CD8-positive, alpha-beta memory T cell (primary cell): ENCODE data around the gene ZBTB42. TPM values are rescaled to one million over a fixed set of nuclear protein-coding genes. Genes with fewer than 3 reads are reported as not detected.
A peak's percentile ranks its signal among the peaks of the same experiment; 100 is the strongest.

Experiments
- CTCF ChIA-PET: fragments of 350-600 bp; sonication (Branson Sonifier 250); formaldehyde crosslinking; loops from one replicate; lab custom pipeline; 2021; ENCODE audit warnings: antibody characterized with exemption; lab: Charles Lee
- POLR2A ChIA-PET: fragments of 350-600 bp; sonication (Branson Sonifier 250); formaldehyde crosslinking; loops from one replicate; lab custom pipeline; 2021; ENCODE audit warnings: antibody characterized with exemption; lab: Charles Lee
- DNase-seq, 5 donors: peaks; one replicate each; pipeline versions ENCODE4 v3.0.0 to v3.0.0-alpha.2; 2020 to 2022; ENCODE audit warnings: mixed read lengths in 1 of 5
- H3K27ac ChIP-seq: one replicate; pipeline ENCODE4 v1.7.0; 2013; ENCODE audit warnings: low read depth, mild to moderate bottlenecking, low read length, moderate library complexity
- H3K27me3 ChIP-seq: 2 replicates; pipeline ENCODE4 v1.7.0; 2013; ENCODE audit warnings: low read length, mild to moderate bottlenecking; ENCODE audit not compliant: insufficient read depth, poor library complexity, severe bottlenecking
- H3K36me3 ChIP-seq: 2 replicates; pipeline ENCODE4 v1.7.0; 2013; ENCODE audit warnings: mild to moderate bottlenecking, low read length, moderate library complexity; ENCODE audit not compliant: insufficient read depth
- H3K4me1 ChIP-seq: 2 replicates; pipeline ENCODE4 v1.7.0; 2013; ENCODE audit warnings: mild to moderate bottlenecking, low read length, moderate library complexity; ENCODE audit not compliant: insufficient read depth
- H3K4me3 ChIP-seq: 2 replicates; pipeline ENCODE4 v1.7.0; 2013; ENCODE audit warnings: mild to moderate bottlenecking, low read length
- H3K9me3 ChIP-seq: 2 replicates; pipeline ENCODE4 v1.7.0; 2013; ENCODE audit warnings: mild to moderate bottlenecking, low read length
- H3K27ac Mint-ChIP-seq, 8 donors: one replicate each; pipeline ENCODE4 v1.8.0; 2020 to 2021; ENCODE audit warnings: mixed read lengths in 8 of 8, mild to moderate bottlenecking in 6 of 8, inconsistent platforms in 3 of 8, moderate library complexity in 3 of 8
- H3K27me3 Mint-ChIP-seq, 2 donors: one replicate each; pipeline ENCODE4 v1.8.0; 2020 to 2021; ENCODE audit warnings: mixed read lengths in 2 of 2, mild to moderate bottlenecking in 1 of 2, moderate library complexity in 1 of 2
- H3K36me3 Mint-ChIP-seq, 3 donors: one replicate each; pipeline ENCODE4 v1.8.0; 2020 to 2021; ENCODE audit warnings: mixed read lengths in 3 of 3, inconsistent platforms in 1 of 3, mild to moderate bottlenecking in 1 of 3
- H3K4me1 Mint-ChIP-seq, 3 donors: one replicate each; pipeline ENCODE4 v1.8.0; 2020 to 2021; ENCODE audit warnings: mixed read lengths in 3 of 3, inconsistent platforms in 1 of 3, mild to moderate bottlenecking in 1 of 3
- H3K4me3 Mint-ChIP-seq, 7 donors: one replicate each; pipeline ENCODE4 v1.8.0; 2020 to 2021; ENCODE audit warnings: mixed read lengths in 7 of 7, mild to moderate bottlenecking in 6 of 7, moderate library complexity in 4 of 7, inconsistent platforms in 2 of 7
- H3K9me3 Mint-ChIP-seq, 5 donors: one replicate each; pipeline ENCODE4 v1.8.0; 2020 to 2022; ENCODE audit warnings: mixed read lengths in 5 of 5, mild to moderate bottlenecking in 3 of 5, moderate library complexity in 2 of 5, inconsistent platforms in 1 of 5
- polyA plus RNA-seq: library from polyadenylated mRNA; unstranded; fragments of 300-500 nt; fragmentation: Illumina TruSeq; gene quantifications from one replicate; pipeline ENCODE4 v1.2.3, GENCODE V29; 2021
- total RNA-seq, 2 experiments: library from RNA; stranded (reverse); gene quantifications; one replicate each; pipeline ENCODE4 v1.2.3, GENCODE V29; 2021

The ZBTB42 gene
- total and polyA plus RNA-seq, 3 experiments from 2014 or later, result 2.7 to 3.5 (median 3.3) TPM

- Histone ChIP-seq H3K9me3 (no peaks in the 10 kb centered on the region), H3K4me3 (no peak overlapping the region), H3K36me3 (no peaks in the 10 kb centered on the region), H3K27ac (no peak overlapping the region), H3K4me1 (peaks cover 22% of the 10 kb centered on the region), H3K27me3 (no peaks in the 10 kb centered on the region)
- H3K36me3 Mint-ChIP-seq, result peaks cover 0 to 8% (median 0%) of the 10 kb centered on the region in 3 donors
- H3K27me3 Mint-ChIP-seq, result no peaks in the 10 kb centered on the region
- CTCF ChIA-PET, result interaction anchor here (0.7 to 2.5 kb wide), 4 partner anchors 17 to 51 kb away, joined by 3 to 11 read pairs (median 4); partner anchors contain the start of gene ZBTB42
- peaks cover 19 to 29% (median 20%) of the 10 kb centered on the region in 3 donors for H3K4me1 Mint-ChIP-seq
- POLR2A ChIA-PET, result interaction anchor here (1.1 kb wide), 1 partner anchor 24 kb away, joined by 3 read pairs; no protein-coding TSS in a partner anchor
- no peak for DNase-seq
- no peaks in the 10 kb centered on the region for H3K9me3 Mint-ChIP-seq
- H3K27ac Mint-ChIP-seq, result peak overlapping the region in 2 of 8 donors; percentile 43 to 54
- peak overlapping the region in 4 of 7 donors; percentile 26 to 93 (median 32) for H3K4me3 Mint-ChIP-seq
Measured at GRCh38 chr14:104817930-104818713, 17.2 kb downstream of the ZBTB42 start.

GRCh38 chr14:104818714-104819161, 17.8 kb downstream of the ZBTB42 start:
- H3K4me3 ChIP-seq, result no peak overlapping the region
- peaks cover 22% of the 10 kb centered on the region for H3K4me1 ChIP-seq
- H3K27ac ChIP-seq, result no peak overlapping the region
- no peaks in the 10 kb centered on the region for H3K27me3 ChIP-seq
- no peaks in the 10 kb centered on the region for H3K9me3 Mint-ChIP-seq
- peak overlapping the region in 1 of 8 donors; percentile 54 for H3K27ac Mint-ChIP-seq
- H3K27me3 Mint-ChIP-seq, result no peaks in the 10 kb centered on the region
- H3K4me1 Mint-ChIP-seq, result peaks cover 15 to 24% (median 15%) of the 10 kb centered on the region in 3 donors
- H3K9me3 ChIP-seq, result no peaks in the 10 kb centered on the region
- DNase-seq, result no peak
- ChIA-PET POLR2A (interaction anchor here (1.1 kb wide), 1 partner anchor 24 kb away, joined by 3 read pairs; no protein-coding TSS in a partner anchor), CTCF (interaction anchor here (0.7 to 2.5 kb wide), 4 partner anchors 18 to 671 kb away, joined by 3 to 11 read pairs (median 4); partner anchors contain the start of gene ZBTB42)
- peak overlapping the region in 2 of 7 donors; percentile 26 to 84 for H3K4me3 Mint-ChIP-seq
- H3K36me3 Mint-ChIP-seq, result peaks cover 0 to 8% (median 0%) of the 10 kb centered on the region in 3 donors
- no peaks in the 10 kb centered on the region for H3K36me3 ChIP-seq

DNA sequence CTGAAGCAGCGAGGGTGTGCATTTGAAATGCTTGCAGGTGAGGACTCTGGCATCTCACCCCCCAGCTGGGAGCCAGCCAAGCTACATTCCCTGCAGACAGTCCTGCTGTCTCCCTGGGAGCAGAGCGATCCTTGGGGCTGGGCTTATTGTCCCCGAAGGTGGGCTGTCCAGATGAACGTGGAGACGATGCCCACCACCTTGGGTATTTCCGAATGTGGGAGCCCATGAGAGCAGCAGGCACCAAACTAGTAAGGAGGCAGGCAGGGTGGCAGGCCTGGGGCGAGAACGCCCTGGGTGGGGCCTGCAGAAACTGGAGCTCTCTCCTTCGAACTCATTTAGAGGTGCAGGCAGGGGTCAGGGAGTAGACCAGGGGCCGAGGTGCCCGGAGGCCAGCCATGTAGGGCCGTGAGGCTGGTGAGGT, 18.5 kb downstream of the ZBTB42 start:
- Histone ChIP-seq H3K9me3 (no peaks in the 10 kb centered on the region), H3K27ac (no peak overlapping the region), H3K36me3 (no peaks in the 10 kb centered on the region), H3K4me1 (peaks cover 19% of the 10 kb centered on the region), H3K4me3 (no peak overlapping the region), H3K27me3 (no peaks in the 10 kb centered on the region)
- ChIA-PET POLR2A (interaction anchor here (1.1 kb wide), 1 partner anchor 25 kb away, joined by 3 read pairs; no protein-coding TSS in a partner anchor), CTCF (interaction anchor here (1.0 to 2.5 kb wide), 2 partner anchors 51 to 671 kb away, joined by 3 to 11 read pairs; no protein-coding TSS in a partner anchor)
- Mint-ChIP-seq H3K4me1 (peaks cover 8 to 18% (median 12%) of the 10 kb centered on the region in 3 donors), H3K4me3 (no peak overlapping the region), H3K9me3 (no peaks in the 10 kb centered on the region), H3K27ac (no peak overlapping the region), H3K36me3 (peaks cover 0 to 8% (median 0%) of the 10 kb centered on the region in 3 donors), H3K27me3 (no peaks in the 10 kb centered on the region)
- DNase-seq, result no peak

DNA sequence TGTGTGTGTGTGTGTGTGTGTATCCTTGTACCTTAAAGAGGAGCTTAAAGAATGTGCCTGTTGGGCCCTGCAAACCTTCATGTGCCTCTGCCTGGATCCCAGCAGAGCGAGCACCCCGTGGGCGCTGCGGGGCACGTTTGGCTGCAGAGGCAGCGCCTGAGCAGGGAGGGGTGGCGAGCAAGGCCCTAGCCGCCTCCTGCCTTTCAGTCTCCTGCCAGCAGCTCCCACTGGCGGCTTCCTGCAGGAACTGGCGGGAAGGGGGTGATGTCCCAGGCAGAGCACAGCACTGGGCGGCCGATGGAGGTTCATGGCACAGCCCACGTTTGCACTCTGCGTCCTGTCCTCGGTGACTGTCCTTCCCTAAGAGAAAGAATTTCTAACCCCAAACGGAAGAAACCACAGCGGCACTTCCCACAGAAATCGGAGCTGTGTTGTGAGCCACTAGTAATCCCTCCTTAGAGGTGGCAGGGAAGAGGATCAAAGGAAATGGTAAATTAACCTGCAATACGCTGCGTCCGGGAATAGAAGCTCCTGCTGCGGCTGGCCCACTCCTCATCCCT, 19.8 kb downstream of the ZBTB42 start:
- peaks cover 11% of the 10 kb centered on the region for H3K4me1 ChIP-seq
- no peaks in the 10 kb centered on the region for H3K27me3 ChIP-seq
- peaks cover 18 to 21% (median 21%) of the 10 kb centered on the region in 3 donors for H3K4me1 Mint-ChIP-seq
- H3K4me3 Mint-ChIP-seq, result peak overlapping the region in 2 of 7 donors; percentile 50 to 74
- H3K36me3 Mint-ChIP-seq, result peaks cover 0 to 7% (median 2%) of the 10 kb centered on the region in 3 donors
- no peaks in the 10 kb centered on the region for H3K9me3 ChIP-seq
- POLR2A ChIA-PET, result no interaction called here
- H3K4me3 ChIP-seq, result no peak overlapping the region
- no peak for DNase-seq
- H3K27ac Mint-ChIP-seq, result no peak overlapping the region
- H3K9me3 Mint-ChIP-seq, result no peaks in the 10 kb centered on the region
- H3K27me3 Mint-ChIP-seq, result no peaks in the 10 kb centered on the region
- H3K27ac ChIP-seq, result no peak overlapping the region
- CTCF ChIA-PET, result interaction anchor here (2.1 kb wide), 1 partner anchor 52 kb away, joined by 9 read pairs; no protein-coding TSS in a partner anchor
- no peaks in the 10 kb centered on the region for H3K36me3 ChIP-seq

DNA sequence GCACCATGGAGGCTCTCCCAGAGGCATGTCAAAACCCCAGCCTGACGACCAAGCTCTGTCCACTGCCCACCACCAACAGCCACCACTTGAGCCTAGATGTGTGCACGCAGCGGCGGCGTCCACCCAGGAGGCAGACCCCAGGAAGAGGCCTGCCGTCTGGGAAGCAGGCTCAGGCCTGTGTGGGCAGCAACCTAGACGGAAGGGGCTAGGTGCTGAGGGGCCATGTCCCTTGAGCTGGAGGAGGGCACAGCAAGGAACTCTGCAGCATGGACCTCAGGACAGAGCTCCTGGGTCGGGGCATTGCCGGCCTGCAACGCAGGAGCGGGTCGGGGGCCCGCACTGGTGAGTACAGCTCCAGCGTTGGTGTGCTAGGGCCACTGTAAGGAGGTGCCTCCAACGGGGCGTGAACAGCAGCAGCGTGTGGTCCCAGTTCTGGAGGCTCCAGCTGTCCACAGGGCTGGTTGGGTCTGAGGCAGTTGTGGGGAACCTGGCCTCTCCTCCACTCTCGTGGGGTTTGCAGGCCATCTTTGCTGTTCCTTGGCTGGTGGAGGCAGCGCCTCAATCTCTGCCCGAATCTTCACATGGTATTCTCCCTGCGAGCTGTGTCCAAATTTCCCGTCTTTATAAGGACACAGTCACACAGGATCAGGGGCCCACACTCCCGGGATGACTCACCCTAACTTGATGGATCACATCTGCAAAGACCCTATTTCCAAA, 20.5 kb downstream of the ZBTB42 start:
- POLR2A ChIA-PET, result interaction anchor here (1.0 kb wide), 1 partner anchor 52 kb away, joined by 3 read pairs; no protein-coding TSS in a partner anchor
- Mint-ChIP-seq H3K36me3 (peaks cover 0 to 4% (median 2%) of the 10 kb centered on the region in 3 donors), H3K4me1 (peaks cover 20 to 25% (median 23%) of the 10 kb centered on the region in 3 donors)

DNA sequence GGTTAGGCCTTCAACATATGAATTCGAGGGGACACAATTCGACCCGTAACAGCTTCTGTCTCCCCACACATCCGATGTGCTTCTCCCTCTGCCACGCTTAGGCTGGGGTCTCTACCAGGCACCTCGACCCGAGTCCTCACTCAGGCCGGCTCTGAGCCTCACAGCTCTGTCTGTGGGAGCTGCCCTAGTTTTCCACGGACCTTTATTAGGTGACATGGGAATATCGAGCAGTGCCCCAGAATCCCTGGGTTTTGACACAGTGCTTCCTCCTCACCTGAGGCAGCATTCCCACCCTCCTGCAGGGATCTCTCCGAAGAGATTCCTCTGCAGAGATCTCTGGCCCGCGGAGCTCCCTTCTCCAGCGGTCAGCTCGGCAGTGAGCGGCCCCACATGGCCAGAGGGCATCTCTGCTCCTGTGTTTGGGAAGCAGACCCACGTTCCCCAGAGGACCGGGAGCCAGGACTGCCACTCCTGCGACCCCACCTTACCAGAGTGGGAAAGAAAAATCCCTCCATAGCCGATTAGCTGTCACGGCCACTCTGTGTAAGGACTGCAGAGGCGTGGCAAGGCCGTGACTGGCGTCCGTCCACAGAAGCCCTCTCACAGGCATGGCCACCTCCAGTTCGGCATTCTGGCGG, 21.2 kb downstream of the ZBTB42 start:
- Mint-ChIP-seq H3K27ac (no peak overlapping the region), H3K4me3 (peak overlapping the region in 1 of 7 donors; percentile 50), H3K27me3 (no peaks in the 10 kb centered on the region), H3K36me3 (peaks cover 0 to 3% (median 2%) of the 10 kb centered on the region in 3 donors), H3K9me3 (no peaks in the 10 kb centered on the region), H3K4me1 (peaks cover 16 to 22% (median 21%) of the 10 kb centered on the region in 3 donors)
- no peaks in the 10 kb centered on the region for H3K9me3 ChIP-seq
- ChIA-PET CTCF (interaction anchor here (2.1 kb wide), 1 partner anchor 53 kb away, joined by 9 read pairs; no protein-coding TSS in a partner anchor), POLR2A (interaction anchor here (1.0 kb wide), 1 partner anchor 53 kb away, joined by 3 read pairs; no protein-coding TSS in a partner anchor)
- H3K27me3 ChIP-seq, result no peaks in the 10 kb centered on the region
- no peak for DNase-seq
- no peaks in the 10 kb centered on the region for H3K36me3 ChIP-seq
- H3K4me3 ChIP-seq, result no peak overlapping the region
- peaks cover 3% of the 10 kb centered on the region for H3K4me1 ChIP-seq
- H3K27ac ChIP-seq, result no peak overlapping the region

More for the DNA sequence above, 20.5 kb downstream of the ZBTB42 start:
- H3K27me3 ChIP-seq, result no peaks in the 10 kb centered on the region
- peak overlapping the region in 1 of 7 donors; percentile 50 for H3K4me3 Mint-ChIP-seq
- no peak overlapping the region for H3K27ac ChIP-seq
- H3K4me1 ChIP-seq, result peaks cover 10% of the 10 kb centered on the region
- H3K4me3 ChIP-seq, result no peak overlapping the region
- no peaks in the 10 kb centered on the region for H3K36me3 ChIP-seq
- no peak for DNase-seq
- H3K27me3 Mint-ChIP-seq, result no peaks in the 10 kb centered on the region
- H3K27ac Mint-ChIP-seq, result peak overlapping the region in 1 of 8 donors; percentile 84
- CTCF ChIA-PET, result interaction anchor here (2.1 kb wide), 1 partner anchor 53 kb away, joined by 9 read pairs; no protein-coding TSS in a partner anchor
- no peaks in the 10 kb centered on the region for H3K9me3 Mint-ChIP-seq
- no peaks in the 10 kb centered on the region for H3K9me3 ChIP-seq
